GM18858 (cell line): ENCODE results near the gene MYH9.
"Not testable (repeated sequence)": the region's sequence is repeated elsewhere in the genome, so short reads cannot be mapped to it uniquely, and the experiment has no call there.

Experiments used
- ATAC-seq: cut with Tn5 transposase; IDR thresholded peaks from one replicate; pipeline ENCODE4 v1.9.1; 2021; ENCODE audit not compliant: unreplicated experiment

MYH9 gene

DNA sequence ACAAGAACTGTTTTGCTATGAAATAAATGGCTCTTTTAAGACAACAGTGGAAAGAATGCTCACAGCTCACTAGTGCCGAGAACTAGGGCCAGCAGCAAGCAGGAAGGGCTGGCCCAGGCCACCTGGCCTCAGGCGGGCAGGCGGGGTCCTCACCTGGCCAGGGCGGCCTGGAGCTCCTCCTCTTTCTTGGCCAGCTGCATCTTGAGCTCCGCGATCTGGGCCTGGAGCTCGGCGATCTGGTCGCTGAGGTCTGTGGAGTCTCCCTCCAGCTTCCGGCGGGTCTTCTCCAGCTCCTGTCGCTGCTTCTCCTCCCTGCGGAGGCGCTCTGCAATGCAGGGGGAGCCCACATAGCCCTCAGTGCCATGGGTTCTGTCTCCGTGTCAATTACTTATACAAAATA lies 91.1 kb downstream of the MYH9 start:
- ATAC-seq = no peak

DNA sequence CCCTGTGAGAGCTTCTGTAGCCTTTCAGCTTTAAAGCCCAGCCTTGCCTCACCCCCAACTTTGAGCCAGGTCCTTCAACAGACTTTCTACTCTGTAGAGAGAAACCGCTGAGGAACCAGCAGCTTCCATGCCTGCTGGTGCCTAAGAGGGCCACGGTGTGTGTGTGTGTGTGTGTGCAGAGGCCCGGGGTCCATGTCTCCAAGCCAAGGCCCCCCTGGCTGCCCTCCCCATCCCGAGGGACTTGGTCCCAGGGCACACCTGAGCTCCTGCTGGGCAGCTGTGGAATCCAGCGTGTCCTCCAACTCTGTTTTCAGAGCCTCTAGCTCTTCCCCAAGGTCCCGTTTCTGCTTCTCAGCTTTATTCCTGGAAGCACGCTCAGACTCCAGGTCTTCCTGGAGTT lies 92.5 kb downstream of the MYH9 start:
- no peak for ATAC-seq

DNA sequence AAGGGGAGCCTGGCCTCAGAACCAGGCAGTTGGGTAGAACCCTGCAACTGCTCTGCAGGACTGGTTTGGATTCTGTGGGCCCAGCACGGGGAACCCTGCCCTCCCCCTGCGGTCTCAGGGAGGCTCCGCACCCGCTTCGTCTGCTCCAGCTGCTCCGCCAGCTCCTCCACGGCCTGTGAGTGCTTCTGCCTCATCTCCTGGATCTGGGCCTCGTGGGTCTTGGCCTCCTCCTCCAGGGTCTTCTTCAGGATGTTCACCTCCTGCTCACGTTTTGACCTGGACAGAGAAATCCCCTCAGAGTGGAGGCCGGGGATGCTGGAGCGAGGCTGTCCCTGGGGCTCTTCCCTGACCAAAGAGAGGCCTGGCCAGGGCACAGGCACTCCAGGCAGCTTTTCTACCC lies 93.0 kb downstream of the MYH9 start:
- no peak for ATAC-seq

DNA sequence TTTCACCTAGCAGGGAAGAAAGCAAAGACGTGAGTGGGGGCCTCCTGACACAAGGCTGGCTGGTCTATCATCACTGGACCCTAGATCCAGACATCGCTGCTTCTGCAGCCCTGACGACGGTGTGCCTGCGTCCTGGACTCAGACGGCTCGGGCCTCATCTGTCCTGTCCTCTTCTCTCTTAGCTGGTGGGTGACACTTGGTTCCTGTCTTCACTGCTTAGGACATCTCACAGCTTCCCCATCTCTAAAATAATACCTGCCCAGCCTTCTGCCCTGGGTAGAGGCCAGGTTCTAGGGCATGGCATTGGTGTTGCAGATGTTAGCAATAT lies 93.5 kb downstream of the MYH9 start:
- ATAC-seq = no peak

DNA sequence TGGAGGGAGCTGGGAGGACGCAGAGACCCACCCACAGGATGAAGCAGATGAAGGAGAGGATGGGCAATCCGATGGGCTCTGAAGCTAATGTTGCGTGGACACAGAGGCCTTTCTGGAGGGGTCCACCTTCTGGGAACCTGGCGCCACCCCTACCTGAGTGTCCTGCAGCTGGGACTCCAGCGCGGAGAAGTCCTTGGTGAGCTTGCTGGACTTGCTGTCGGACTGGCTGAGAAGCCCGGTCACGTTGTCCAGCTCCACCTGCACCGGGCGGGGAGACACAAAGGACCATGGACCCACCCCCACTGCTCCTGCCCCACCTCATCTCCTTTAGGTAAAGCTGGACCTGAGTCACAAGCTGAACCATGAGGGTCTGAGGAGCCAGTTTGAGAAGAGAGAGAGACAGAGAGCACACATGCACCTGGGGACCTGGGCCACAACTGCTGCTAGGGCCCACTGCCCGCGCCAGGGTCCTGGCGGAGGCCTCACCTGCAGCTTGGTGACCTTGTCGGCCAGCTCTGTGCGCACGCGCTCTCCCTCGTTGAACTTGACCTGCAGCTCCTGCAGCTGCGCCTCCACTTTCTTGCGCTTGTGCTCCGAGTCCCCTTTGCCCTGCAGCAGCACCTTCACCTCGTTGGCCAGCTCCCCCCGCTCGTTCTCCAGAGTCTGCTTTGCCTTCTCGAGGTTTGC lies 94.0 kb downstream of the MYH9 start:
- no peak for ATAC-seq

DNA sequence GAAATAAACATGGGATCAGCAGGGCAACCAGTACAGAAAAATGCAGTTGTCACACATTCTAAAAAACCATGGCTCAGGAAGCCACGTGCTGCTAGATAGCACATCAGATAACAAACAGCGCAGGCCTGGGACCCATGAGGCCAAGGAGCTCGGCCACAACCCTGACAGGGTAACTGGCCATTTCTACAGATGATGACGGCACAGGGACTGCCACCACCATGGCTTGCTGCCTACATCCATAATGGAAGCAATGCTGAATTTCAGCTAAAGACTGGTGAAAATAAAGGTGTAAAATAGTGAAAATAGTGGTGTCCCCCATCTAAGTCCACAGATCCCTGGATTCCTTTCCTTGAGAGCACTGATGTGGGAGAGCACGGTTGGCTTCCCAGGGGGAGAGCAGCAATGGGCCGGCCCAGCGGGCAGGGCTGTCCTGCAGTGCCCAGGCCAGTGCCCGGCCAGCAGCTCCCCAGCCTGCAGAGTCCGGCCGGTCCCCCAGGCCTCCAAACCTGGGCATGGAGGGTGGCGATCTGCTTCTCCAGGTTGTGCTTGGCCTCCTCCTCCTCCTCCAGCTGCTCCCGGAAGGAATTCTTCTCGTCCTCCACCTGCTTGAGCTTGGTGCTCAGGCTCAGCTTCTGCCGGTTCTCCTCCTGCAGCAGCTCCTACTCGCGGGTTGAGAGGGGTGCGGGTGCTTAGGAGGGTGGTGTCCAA lies 94.8 kb downstream of the MYH9 start:
- ATAC-seq = no peak

DNA sequence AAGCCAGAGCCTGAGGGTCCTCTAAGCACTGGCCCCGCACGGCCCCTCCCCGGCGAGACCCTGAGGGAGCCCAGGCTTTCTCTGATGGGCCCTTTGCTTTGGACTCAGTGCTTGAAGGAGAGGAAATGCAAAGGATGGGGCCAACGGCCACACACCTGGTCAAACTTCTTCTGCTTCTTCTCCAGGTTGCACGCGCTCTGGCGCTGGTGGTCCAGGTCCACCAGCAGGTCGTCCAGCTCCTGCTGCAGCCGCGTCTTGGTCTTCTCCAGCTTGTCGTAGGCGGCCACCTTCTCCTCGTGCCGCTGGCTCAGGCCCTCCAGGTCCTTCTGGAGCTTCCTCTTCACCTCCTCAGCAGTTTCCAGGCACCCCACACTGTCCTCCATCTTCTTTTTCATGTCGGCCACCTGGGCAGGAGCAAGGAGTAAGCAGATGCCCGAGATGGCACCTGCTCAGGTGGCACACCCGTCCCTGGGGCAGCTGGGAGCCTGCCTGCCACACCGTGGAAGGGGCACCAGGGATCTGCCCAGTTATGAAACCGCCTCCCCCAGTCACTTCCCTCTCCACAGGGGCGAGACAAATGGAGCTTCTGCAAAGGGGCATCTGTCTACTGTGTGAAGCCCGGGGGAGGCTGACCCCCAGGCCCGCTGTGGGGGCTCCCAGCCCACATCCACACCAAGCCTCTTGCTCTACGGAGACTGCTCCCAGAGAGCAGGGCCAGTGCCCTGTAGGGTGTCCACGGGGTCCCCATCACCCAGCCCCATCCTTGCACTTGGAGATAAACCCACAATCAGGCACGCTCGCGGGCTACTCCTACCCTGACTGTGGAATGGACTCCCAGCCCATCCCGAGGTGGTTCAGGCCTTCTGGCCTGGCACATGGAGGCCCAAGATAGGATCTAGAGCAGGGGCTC lies 95.7 kb downstream of the MYH9 start:
- no peak for ATAC-seq

DNA sequence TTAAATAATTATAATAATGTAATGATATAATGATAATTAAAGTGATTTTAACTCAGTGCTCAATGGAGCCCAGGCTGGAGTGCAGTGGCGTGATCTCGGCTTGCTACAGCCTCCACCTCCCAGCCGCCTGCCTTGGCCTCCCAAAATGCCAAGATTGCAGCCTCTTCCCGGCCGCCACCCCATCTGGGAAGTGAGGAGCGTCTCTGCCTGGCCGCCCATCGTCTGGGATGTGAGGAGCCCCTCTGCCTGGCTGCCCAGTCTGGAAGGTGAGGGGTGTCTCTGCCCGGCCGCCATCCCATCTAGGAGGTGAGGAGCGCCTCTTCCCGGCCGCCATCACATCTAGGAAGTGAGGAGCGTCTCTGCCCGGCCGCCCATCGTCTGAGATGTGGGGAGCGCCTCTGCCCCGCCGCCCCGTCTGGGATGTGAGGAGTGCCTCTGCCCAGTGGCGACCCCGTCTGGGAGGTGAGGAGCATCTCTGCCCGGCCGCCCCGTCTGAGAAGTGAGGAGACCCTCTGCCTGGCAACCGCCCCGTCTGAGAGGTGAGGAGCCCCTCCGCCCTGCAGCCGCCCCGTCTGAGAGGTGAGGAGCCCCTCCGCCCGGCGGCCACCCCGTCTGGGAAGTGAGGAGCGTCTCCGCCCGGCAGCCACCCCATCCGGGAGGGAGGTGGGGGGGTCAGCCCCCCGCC lies 97.2 kb downstream of the MYH9 start:
- not testable (repeated sequence) for ATAC-seq

DNA sequence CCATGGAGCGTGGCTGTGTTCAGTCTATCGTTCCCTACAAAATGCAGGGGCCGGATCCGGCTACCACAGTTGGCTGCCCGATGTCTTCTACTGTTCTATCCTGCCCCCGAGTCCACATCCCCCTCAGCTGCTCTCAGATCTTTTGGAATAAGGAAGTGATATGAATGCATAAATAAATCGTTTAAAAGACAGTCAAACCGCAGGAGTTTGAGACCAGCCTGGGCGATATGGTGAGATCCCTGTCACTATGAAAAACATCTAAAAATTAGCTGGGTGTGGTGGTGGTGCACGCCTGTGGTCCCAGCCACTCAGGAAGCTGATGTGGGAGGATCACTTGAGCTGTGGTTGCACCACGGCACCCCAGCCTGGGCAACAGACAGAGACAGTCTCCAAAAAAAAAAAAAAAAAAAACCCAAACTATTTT lies 97.8 kb downstream of the MYH9 start:
- not testable (repeated sequence) for ATAC-seq

DNA sequence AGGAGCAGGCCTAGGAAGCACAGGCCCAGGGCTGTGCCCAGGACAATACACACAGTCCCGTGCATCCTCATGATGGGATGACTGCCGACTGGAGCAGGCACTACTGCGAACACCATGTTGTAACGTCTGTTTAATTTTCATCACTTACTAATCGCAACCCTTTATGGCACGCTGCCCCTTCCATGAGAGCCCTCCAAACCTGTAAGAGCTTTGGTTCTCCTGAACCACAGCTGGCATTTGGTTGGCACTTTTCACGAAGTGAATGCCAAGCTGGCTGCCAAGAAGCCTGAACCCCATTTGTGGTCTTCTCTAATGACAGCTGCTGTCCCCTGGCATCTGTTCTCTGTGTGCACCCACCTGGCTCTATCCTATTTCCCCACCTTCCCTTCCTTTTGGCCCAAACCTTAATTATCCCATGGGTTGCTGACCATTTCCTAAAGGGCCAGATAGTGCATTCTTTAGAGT lies 98.3 kb downstream of the MYH9 start:
- ATAC-seq = no peak

DNA sequence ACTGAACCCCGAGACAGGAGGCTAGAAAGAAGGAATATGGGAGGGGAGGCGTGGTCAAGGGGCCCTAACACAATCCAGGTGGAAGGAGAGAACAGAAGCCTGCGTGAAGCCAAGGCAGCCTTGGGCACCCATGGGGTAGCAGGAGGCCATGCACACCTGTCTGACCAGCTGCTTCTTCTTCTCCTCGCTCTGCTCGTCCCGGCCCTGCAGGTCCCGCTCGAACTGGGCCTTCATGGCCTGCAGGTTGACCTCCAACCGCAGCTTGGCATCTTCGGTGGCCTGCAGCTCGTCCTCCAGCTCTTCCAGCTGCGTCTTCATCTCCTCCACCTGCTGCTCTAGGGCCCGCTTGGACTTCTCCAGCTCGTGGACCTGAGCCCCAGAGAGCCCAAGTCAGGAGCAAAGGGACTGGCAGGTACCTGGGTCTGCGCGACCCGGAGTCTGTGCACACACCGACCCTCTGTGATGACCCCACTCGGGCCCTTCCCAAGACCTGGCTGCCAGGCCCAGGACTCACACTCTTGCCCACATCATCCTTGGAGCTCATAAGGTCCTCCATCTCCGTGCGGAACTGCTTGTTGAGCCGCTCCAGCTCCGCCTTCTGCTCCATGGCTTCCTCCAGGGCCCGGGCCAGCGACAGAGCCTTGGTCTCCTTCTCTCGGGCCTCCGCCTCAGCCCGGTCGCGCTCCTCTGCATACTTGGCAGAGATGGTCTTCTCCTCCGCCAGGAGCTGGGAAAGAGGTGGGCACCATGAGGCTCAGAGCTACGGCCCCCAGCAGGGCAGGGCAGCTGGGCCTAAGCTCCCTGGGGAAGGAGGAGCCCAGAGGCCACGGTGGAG lies 99.0 kb downstream of the MYH9 start:
- ATAC-seq = no peak

DNA sequence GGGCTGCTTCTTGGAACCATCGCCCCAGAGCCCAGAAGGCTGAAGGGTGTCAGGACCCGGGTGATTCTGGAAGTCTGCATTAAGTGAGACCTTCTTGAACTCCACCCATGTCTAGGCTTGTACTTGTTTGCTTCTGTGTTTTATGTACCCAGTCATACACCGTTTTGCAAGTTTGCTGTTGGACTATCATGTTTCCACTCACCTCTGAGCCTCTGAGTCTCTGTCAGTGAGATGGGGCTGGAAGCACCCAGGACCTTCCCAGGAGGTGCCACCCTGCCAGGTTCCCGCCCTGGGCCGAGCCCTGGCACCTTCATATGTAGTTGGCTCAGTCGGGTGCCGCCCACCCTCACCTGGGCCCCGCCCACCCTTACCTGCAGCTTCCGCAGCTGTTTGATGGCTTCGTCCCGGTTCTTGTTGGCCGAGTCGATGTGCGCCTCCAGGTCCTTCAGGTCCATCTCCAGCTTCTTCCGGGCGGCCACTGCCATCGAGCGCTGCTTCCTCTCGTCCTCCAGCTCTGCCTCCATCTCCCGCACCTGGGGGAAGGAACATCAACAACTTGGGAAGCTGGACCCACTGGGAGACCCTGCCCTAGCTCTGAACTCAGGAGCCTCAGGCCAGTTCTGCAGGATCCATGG lies 99.8 kb downstream of the MYH9 start:
- no peak for ATAC-seq

DNA sequence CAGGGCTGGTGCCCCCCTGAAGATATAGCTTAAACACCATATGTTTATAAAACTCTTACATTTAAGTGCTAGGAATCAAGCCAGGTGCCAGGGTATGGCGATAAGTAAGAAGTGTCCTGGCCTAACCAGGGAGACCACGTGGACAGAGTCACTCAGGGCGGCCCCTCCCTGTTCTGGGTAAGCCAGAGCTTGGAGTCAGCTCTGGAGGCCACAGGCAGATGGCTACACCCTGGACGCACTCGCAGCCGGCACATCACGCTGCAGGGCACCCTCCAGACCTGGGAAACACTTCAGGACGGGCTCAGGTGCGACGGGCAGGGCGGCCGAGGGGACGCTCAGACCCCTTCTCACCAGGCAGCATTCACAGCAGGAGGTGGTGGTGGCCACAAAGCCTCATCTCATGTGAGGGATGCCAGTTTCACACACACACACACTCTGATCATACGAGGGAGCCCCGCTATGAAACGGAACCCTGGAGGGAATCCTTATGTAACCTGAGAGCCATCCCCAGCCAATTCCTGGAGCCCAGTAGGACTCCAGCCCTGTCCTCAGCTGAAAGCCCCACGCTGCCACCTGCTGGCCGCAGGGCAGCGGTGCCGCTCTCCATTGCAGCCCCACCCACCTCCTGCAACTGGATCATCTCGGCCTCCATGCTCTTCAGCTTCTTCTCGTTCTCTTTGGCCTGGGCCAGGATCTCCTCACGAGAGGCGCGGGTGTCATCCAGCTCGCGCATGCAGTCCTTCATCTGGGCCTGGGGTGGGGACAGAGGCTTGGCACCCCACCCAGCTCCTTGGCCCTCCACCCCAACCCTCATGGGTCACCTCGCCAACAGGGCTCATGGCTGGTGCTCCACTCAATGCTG lies 101.4 kb downstream of the MYH9 start:
- ATAC-seq = no peak

DNA sequence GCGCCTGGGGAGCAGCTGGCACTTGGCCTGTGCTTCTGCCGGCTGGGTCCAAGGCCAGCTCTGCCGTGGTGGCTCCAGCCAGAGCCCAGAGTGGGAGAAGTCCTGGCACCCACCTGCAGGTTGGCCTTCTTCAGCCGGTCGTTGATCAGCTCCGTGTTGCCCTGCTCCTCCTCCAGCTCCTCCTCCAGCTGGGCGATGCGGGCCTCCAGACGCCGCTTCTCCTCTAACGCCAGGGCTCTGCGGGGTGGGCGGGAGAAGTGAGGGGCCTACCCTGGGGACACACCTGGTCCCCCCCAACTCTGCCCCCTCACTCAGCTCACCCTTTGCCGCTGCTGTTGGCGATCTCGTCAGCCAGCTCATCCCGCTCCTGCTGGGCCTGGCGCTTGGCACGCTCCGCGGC lies 102.2 kb downstream of the MYH9 start:
- ATAC-seq = no peak

DNA sequence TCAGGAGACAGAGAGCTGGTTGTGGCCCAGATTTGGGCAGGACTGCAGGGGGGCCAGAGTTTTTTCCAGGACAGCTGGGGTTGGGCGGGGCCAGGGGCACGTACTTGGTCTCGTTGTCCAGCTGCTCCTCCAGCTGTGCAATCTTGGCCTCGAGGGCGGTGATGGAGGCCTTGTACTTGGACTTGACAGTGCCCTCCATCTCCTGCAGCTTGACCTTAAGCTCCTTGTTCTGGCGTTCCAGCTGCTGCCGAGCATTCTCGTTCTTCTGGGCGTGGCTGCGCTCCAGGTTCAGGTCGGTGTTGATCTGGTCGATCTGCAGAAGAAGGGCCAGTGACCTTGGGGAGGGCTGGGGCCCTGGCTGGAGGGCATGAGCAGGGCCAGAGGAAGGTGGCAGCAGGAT lies 102.8 kb downstream of the MYH9 start:
- no peak for ATAC-seq

DNA sequence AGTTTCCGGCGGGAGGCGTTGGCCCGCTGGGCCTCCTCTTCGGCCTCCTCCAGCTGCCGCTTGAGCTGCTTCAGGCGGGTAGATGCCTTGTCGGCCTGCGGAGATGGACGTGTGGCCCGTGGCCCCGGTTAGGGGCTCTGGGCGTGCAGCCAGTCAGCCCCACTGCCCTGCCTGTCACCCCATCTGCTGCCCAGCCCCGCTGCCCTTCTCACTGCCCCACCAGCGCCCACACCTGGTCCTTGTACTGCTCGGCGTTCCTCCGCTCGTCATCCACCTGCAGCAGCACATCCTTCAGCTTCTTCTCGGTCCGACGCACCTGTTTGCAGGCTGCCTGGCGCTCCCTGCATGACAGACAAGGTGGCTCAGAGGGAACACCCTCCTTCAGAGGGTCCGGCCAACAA lies 103.6 kb downstream of the MYH9 start:
- ATAC-seq = no peak

DNA sequence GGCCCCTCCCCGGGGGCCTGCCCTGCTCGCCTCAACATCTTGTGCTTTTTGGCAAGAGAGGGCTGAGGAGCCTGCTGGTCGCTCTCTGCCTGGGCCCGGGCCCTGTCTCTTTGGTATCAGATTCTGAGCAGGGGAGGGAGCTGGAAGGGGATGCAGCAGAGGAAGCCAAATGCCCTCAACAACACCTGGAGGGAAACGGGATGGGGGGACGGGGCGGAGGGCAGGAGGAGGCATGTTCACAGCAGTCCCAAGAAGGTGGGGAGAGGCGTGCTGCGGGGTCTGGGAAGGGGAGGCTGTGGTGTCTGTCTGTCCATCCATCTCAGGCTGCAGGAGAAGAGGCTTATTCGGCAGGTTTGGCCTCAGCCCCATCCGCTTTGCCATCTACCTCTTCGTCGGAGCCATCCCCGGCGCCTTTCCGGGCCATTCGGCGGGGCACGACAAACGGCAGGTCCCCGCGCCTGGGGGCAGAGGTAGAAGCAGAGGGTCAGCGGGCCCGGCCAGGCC lies 105.4 kb downstream of the MYH9 start:
- no peak for ATAC-seq

DNA sequence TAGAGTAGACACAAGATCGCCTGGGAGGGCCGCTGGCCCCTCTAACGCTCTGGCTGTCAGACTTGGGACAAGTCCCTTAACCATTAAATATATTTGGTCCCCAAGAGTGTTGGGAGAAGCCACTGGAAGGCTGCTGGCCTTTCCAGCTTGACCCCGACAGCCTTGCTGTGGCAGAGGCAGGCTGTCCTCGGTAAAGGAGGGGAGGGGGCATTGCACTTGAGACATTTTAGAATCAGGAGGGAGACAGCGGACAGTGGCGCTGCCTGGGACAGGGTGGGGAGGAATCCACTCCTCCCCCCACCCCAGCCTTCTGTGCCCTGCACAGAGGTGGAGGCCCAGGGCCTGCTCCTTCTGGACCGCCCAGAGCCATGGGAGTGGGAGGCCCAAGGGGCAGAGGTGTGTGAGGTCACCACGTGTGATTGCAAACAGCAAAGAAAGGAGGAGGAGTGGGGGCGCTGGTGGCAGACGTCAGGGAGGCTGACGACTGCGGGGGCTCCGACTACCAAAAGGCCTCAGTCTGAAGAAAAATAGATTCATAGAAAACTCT lies 105.9 kb downstream of the MYH9 start:
- no peak for ATAC-seq
